Measurements from ENCODE around the gene SRC. TPM values are rescaled to one million over a fixed set of nuclear protein-coding genes. Genes with fewer than 3 reads are reported as not detected.

Gene SRC
- total and polyA plus RNA-seq, 4 donors, result 15.6 to 59.6 (median 37.8) TPM

DNA sequence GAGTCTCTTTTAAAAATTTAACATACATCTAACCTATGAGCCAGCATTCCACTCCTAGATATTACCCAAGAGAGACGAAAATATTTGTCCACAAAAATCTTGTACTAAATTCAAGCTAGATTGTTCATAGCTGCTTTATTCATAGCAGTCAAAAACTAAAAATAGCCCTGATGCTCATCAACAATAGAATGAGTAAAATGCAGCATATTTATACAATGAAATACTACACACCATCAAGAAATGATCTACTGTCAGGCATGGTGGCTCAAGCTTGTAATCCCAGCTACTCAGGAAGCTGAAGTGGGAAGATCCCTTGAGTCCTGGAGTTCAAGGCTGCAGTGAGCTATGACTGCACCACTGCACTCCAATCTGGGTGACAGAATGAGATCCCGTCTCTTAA, 22.0 kb upstream of the SRC start:
- H3K27me3 ChIP-seq (ENCODE audit: control insufficient read depth, insufficient read depth, low read length), result no peaks in the 10 kb centered on the region
- no peak overlapping the region for H3K27ac ChIP-seq (ENCODE audit: low read depth, low read length)
- WGBS (ENCODE audit: insufficient coverage), result no CpG with 5 or more reads among the region's 2 CpGs
- no peaks in the 10 kb centered on the region for H3K4me1 ChIP-seq (ENCODE audit: control insufficient read depth, insufficient read depth, low read length)
- DNase-seq (ENCODE audit: low read depth in 4 of 6, low spot score in 6 of 6), result no peak
- H3K36me3 ChIP-seq (ENCODE audit: control insufficient read depth, insufficient read depth, low read length), result no peaks in the 10 kb centered on the region
- H3K9me3 ChIP-seq (ENCODE audit: control insufficient read depth, insufficient read depth, low read length), result no peaks in the 10 kb centered on the region
- no peak overlapping the region for H3K4me3 ChIP-seq (ENCODE audit: low read depth, low read length)

DNA sequence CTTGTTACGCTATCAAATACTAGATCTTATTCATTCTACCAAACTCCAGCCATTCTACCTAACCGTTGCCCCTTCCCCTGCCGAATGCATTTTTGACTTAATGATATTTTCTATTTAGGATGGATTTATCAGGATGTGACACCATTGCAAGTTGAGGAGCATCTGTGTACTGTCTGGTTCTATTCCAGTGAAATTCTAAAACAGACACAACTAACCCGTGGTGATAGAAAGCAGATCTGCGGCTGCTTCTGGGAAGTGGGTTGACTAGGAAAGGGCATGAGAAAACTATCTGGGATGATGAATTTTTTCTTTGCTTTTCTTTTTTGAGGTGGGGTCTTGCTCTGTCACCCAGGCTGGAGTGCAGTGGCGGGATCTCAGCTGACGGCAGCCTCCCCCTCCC, 20.7 kb upstream of the SRC start:
- Histone ChIP-seq H3K9me3 (ENCODE audit: control insufficient read depth, insufficient read depth, low read length) (no peaks in the 10 kb centered on the region), H3K36me3 (ENCODE audit: control insufficient read depth, insufficient read depth, low read length) (no peaks in the 10 kb centered on the region), H3K27ac (ENCODE audit: low read depth, low read length) (no peak overlapping the region), H3K4me1 (ENCODE audit: control insufficient read depth, insufficient read depth, low read length) (no peaks in the 10 kb centered on the region), H3K27me3 (ENCODE audit: control insufficient read depth, insufficient read depth, low read length) (no peaks in the 10 kb centered on the region), H3K4me3 (ENCODE audit: low read depth, low read length) (no peak overlapping the region)
- 100% methylated on average over 2 of the region's 7 CpGs for WGBS (ENCODE audit: insufficient coverage)
- DNase-seq (ENCODE audit: low read depth in 4 of 6, low spot score in 6 of 6), result no peak

DNA sequence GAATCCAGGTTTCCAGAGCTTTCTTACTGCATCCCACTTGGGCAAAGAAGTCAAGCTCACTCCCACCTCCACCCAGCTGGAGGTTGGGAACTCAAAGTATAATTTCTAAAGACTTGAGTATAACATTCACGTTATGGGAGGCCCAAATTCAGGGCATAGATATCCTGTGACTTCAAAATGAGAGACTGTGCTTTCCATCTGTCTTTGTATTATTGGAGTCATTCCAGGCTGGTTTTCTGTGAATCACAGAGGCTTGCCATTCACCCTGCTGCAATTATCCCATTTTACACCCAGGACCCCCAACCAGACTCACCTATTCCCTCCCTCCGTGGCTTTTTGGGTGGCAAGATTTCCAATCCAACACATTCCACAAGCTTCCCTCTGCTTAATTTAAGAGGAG, 19.3 kb upstream of the SRC start:
- Histone ChIP-seq H3K27me3 (ENCODE audit: control insufficient read depth, insufficient read depth, low read length) (no peaks in the 10 kb centered on the region), H3K9me3 (ENCODE audit: control insufficient read depth, insufficient read depth, low read length) (no peaks in the 10 kb centered on the region), H3K27ac (ENCODE audit: low read depth, low read length) (no peak overlapping the region), H3K36me3 (ENCODE audit: control insufficient read depth, insufficient read depth, low read length) (no peaks in the 10 kb centered on the region), H3K4me1 (ENCODE audit: control insufficient read depth, insufficient read depth, low read length) (no peaks in the 10 kb centered on the region), H3K4me3 (ENCODE audit: low read depth, low read length) (no peak overlapping the region)
- WGBS (ENCODE audit: insufficient coverage), result 80% methylated on average over 1 of the region's 2 CpGs
- peak in 1 of 6 donors; percentile 46 for DNase-seq (ENCODE audit: low read depth in 4 of 6, low spot score in 6 of 6)

- DNase-seq (ENCODE audit: low read depth in 4 of 6, low spot score in 6 of 6), result no peak
- H3K4me3 ChIP-seq (ENCODE audit: low read depth, low read length), result no peak overlapping the region
- no peaks in the 10 kb centered on the region for H3K9me3 ChIP-seq (ENCODE audit: control insufficient read depth, insufficient read depth, low read length)
- no peak overlapping the region for H3K27ac ChIP-seq (ENCODE audit: low read depth, low read length)
- no peaks in the 10 kb centered on the region for H3K27me3 ChIP-seq (ENCODE audit: control insufficient read depth, insufficient read depth, low read length)
- peaks cover 4% of the 10 kb centered on the region for H3K4me1 ChIP-seq (ENCODE audit: control insufficient read depth, insufficient read depth, low read length)
- H3K36me3 ChIP-seq (ENCODE audit: control insufficient read depth, insufficient read depth, low read length), result no peaks in the 10 kb centered on the region
- 70% methylated on average over 13 of the region's 13 CpGs for WGBS (ENCODE audit: insufficient coverage)
Measured at GRCh38 chr20:37327748-37328147, 18.2 kb upstream of the SRC start.

GRCh38 chr20:37328149-37328945, 17.6 kb upstream of the SRC start:
- no peak for DNase-seq (ENCODE audit: low read depth in 4 of 6, low spot score in 6 of 6)
- Histone ChIP-seq H3K27me3 (ENCODE audit: control insufficient read depth, insufficient read depth, low read length) (no peaks in the 10 kb centered on the region), H3K27ac (ENCODE audit: low read depth, low read length) (no peak overlapping the region), H3K4me3 (ENCODE audit: low read depth, low read length) (no peak overlapping the region), H3K9me3 (ENCODE audit: control insufficient read depth, insufficient read depth, low read length) (no peaks in the 10 kb centered on the region), H3K36me3 (ENCODE audit: control insufficient read depth, insufficient read depth, low read length) (no peaks in the 10 kb centered on the region), H3K4me1 (ENCODE audit: control insufficient read depth, insufficient read depth, low read length) (peaks cover 4% of the 10 kb centered on the region)
- WGBS (ENCODE audit: insufficient coverage), result 96% methylated on average over 13 of the region's 14 CpGs

DNA sequence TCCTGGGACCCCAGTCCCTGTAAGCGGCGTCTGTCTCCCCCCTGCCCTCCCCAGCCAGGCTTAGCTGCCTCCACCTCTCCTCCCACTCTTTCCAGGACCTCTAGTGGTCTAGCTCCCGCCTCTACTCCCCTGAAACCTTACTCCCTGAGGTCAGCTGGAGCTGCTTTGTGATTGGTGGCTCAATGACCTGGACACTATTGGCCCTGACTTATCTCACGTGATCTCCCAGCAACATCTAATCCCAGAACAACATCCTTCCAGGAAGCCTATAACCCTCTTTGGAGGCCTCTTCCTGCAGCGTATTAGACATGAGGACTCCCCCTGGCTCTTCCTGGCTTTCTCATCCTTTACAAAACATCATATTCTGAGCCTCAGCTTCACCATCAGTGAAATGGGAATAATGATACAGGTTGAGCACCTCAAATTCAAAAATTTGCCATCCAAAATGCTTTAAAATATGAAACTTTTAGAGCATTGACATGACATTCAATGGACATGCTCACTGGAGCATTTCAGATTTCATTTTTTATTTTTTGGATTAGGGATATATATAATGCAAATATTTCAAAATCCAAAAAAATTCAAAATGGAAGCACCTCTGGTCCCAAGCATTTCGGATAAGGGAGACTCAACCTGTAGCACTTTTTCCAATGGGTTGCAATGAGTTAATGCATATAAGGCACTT, 16.3 kb upstream of the SRC start:
- Histone ChIP-seq H3K27ac (ENCODE audit: low read depth, low read length) (no peak overlapping the region), H3K4me1 (ENCODE audit: control insufficient read depth, insufficient read depth, low read length) (peaks cover 4% of the 10 kb centered on the region), H3K27me3 (ENCODE audit: control insufficient read depth, insufficient read depth, low read length) (no peaks in the 10 kb centered on the region), H3K9me3 (ENCODE audit: control insufficient read depth, insufficient read depth, low read length) (no peaks in the 10 kb centered on the region), H3K4me3 (ENCODE audit: low read depth, low read length) (no peak overlapping the region), H3K36me3 (ENCODE audit: control insufficient read depth, insufficient read depth, low read length) (no peaks in the 10 kb centered on the region)
- 81% methylated on average over 4 of the region's 6 CpGs for WGBS (ENCODE audit: insufficient coverage)
- DNase-seq (ENCODE audit: low read depth in 4 of 6, low spot score in 6 of 6), result no peak

GRCh38 chr20:37330316-37330715, 15.6 kb upstream of the SRC start:
- no peaks in the 10 kb centered on the region for H3K27me3 ChIP-seq (ENCODE audit: control insufficient read depth, insufficient read depth, low read length)
- no peaks in the 10 kb centered on the region for H3K36me3 ChIP-seq (ENCODE audit: control insufficient read depth, insufficient read depth, low read length)
- peaks cover 4% of the 10 kb centered on the region for H3K4me1 ChIP-seq (ENCODE audit: control insufficient read depth, insufficient read depth, low read length)
- WGBS (ENCODE audit: insufficient coverage), result 95% methylated on average over 6 of the region's 6 CpGs
- no peaks in the 10 kb centered on the region for H3K9me3 ChIP-seq (ENCODE audit: control insufficient read depth, insufficient read depth, low read length)
- no peak for DNase-seq (ENCODE audit: low read depth in 4 of 6, low spot score in 6 of 6)
- H3K4me3 ChIP-seq (ENCODE audit: low read depth, low read length), result no peak overlapping the region
- no peak overlapping the region for H3K27ac ChIP-seq (ENCODE audit: low read depth, low read length)

GRCh38 chr20:37331060-37331857, 14.7 kb upstream of the SRC start:
- 76% methylated on average over 10 of the region's 11 CpGs for WGBS (ENCODE audit: insufficient coverage)
- Histone ChIP-seq H3K27ac (ENCODE audit: low read depth, low read length) (no peak overlapping the region), H3K4me1 (ENCODE audit: control insufficient read depth, insufficient read depth, low read length) (peaks cover 4% of the 10 kb centered on the region), H3K27me3 (ENCODE audit: control insufficient read depth, insufficient read depth, low read length) (no peaks in the 10 kb centered on the region), H3K36me3 (ENCODE audit: control insufficient read depth, insufficient read depth, low read length) (no peaks in the 10 kb centered on the region), H3K4me3 (ENCODE audit: low read depth, low read length) (no peak overlapping the region), H3K9me3 (ENCODE audit: control insufficient read depth, insufficient read depth, low read length) (no peaks in the 10 kb centered on the region)
- DNase-seq (ENCODE audit: low read depth in 4 of 6, low spot score in 6 of 6), result no peak

DNA sequence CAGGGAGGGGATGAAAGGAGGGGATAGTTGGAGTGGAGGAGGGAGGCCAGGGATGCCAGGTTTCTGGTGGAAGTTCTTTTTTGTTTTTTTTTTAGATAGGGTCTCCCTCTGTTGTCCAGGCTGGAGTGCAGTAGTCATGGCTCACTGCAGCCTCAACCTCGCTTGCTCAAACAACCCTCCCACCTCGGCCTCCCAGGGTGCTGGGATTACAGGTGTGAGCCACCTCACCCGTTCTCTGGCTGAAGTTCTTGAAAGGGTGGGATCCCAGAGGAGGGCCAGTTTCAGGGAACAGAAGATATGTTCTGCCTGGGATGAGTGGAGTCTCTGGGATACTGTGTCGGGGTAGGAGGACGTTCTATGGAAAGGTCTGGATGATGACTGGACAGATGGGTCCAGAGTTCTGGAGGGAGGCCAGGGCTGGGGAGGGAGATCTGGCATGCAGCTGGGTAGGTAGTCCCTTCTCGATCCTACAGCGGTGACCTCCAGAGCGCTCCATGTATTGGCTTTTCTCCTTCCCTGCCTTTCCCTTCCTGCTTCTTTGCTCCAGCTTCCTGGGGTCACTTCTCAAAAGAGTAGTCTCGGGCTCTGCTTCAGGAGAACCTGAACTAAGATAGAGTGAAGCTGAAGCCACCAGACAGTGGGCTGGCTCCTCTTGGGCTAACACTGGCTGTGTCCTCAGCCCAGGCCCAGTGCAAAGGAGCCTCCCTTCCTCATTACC, 12.7 kb upstream of the SRC start:
- Histone ChIP-seq H3K4me1 (ENCODE audit: control insufficient read depth, insufficient read depth, low read length) (peaks cover 10% of the 10 kb centered on the region), H3K27me3 (ENCODE audit: control insufficient read depth, insufficient read depth, low read length) (no peaks in the 10 kb centered on the region), H3K36me3 (ENCODE audit: control insufficient read depth, insufficient read depth, low read length) (no peaks in the 10 kb centered on the region), H3K27ac (ENCODE audit: low read depth, low read length) (no peak overlapping the region), H3K9me3 (ENCODE audit: control insufficient read depth, insufficient read depth, low read length) (no peaks in the 10 kb centered on the region), H3K4me3 (ENCODE audit: low read depth, low read length) (no peak overlapping the region)
- 82% methylated on average over 7 of the region's 9 CpGs for WGBS (ENCODE audit: insufficient coverage)
- DNase-seq (ENCODE audit: low read depth in 4 of 6, low spot score in 6 of 6), result no peak

Measured in spinal cord (tissue), 10 donors.